ENCODE measurements around the gene PRRX2. TPM values are rescaled to one million over a fixed set of nuclear protein-coding genes. Genes with fewer than 3 reads are reported as not detected.

PRRX2 gene
- polyA plus RNA-seq, 6 donors from 2014 or later: not detected

- Mint-ChIP-seq H3K4me1 (peaks cover 0 to 4% (median 3%) of the 10 kb centered on the region in 3 donors), H3K9me3 (no peaks in the 10 kb centered on the region), H3K4me3 (no peak overlapping the region), H3K27ac (no peak overlapping the region), H3K27me3 (peaks cover 39 to 64% (median 49%) of the 10 kb centered on the region in 3 donors), H3K36me3 (peaks cover 0 to 5% of the 10 kb centered on the region in 2 donors)
- DNase-seq (no peak), ATAC-seq (ENCODE audit: low read depth in 2 of 2) (no peak)
Measured at GRCh38 chr9:129697656-129698253, 32.3 kb downstream of the PRRX2 start.

DNA sequence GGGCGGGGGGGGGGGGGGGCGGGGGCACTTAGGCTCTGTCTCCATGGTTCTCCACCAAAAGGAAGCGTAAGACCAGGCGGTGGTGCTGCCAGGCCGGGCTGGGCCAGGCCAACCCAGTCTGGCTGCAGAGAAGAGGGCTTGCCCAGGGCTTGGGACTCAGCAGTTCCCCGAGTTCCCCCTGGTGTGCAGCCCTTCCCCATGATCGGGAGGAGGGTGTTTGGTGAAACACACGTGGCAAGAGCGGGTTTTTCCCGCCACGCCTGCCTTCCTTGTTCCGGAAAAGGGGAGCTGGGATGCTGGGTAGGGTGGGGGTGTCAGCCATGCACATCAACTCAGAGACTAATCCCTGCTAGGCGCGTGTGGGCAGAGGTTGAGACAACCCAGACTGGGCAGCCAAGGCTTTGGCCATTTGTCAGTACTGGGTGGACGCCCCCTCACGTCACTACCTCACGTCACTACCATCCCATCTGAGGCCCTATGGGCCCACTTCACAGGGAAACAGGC lies 32.9 kb downstream of the PRRX2 start:
- no peak overlapping the region for H3K4me3 Mint-ChIP-seq

GRCh38 chr9:129701054-129701453 lies 35.6 kb downstream of the PRRX2 start:
- ATAC-seq (ENCODE audit: low read depth in 2 of 2): no peak
- peaks cover 0 to 4% (median 3%) of the 10 kb centered on the region in 3 donors for H3K4me1 Mint-ChIP-seq
- H3K4me3 Mint-ChIP-seq: no peak overlapping the region
- H3K27me3 Mint-ChIP-seq: peaks cover 24 to 52% (median 31%) of the 10 kb centered on the region in 3 donors
- H3K9me3 Mint-ChIP-seq: no peaks in the 10 kb centered on the region
- peaks cover 0 to 5% of the 10 kb centered on the region in 2 donors for H3K36me3 Mint-ChIP-seq
- DNase-seq: no peak
- H3K27ac Mint-ChIP-seq: no peak overlapping the region

More for the DNA sequence above, 32.9 kb downstream of the PRRX2 start:
- ATAC-seq (ENCODE audit: low read depth in 2 of 2) (no peak), DNase-seq (no peak)
- Mint-ChIP-seq H3K9me3 (no peaks in the 10 kb centered on the region), H3K36me3 (peaks cover 0 to 5% of the 10 kb centered on the region in 2 donors), H3K27me3 (peaks cover 39 to 68% (median 53%) of the 10 kb centered on the region in 3 donors), H3K4me1 (peaks cover 0 to 4% (median 3%) of the 10 kb centered on the region in 3 donors), H3K27ac (no peak overlapping the region)

DNA sequence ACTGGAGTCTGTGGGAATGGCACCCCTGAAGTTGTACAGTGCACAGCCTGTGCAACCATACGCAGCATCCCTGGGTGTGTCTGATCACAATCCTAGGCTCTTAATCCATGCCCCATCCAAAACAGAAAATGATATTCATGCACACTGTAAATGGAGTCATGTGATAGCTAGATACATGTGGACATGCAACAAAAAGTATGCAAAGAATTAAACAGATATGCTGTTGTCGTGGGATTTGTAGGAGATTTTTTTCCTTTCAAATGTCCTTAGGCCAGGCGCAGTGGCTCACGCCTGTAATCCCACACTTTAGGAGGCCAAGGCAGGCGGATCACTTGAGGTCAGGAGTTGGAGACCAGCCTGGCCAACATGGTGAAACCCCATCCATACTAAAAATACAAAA lies 36.1 kb downstream of the PRRX2 start:
- H3K36me3 Mint-ChIP-seq: peaks cover 0 to 5% of the 10 kb centered on the region in 2 donors
- ATAC-seq (ENCODE audit: low read depth in 2 of 2): no peak
- no peaks in the 10 kb centered on the region for H3K9me3 Mint-ChIP-seq
- H3K4me1 Mint-ChIP-seq: peaks cover 0 to 4% (median 3%) of the 10 kb centered on the region in 3 donors
- no peak for DNase-seq
- H3K27me3 Mint-ChIP-seq: peaks cover 24 to 49% (median 27%) of the 10 kb centered on the region in 3 donors
- no peak overlapping the region for H3K27ac Mint-ChIP-seq
- no peak overlapping the region for H3K4me3 Mint-ChIP-seq

- DNase-seq (no peak), ATAC-seq (ENCODE audit: low read depth in 2 of 2) (no peak)
- Mint-ChIP-seq H3K4me3 (no peak overlapping the region), H3K4me1 (no peaks in the 10 kb centered on the region), H3K9me3 (no peaks in the 10 kb centered on the region), H3K27me3 (peaks cover 19 to 43% (median 20%) of the 10 kb centered on the region in 3 donors), H3K27ac (no peak overlapping the region), H3K36me3 (no peaks in the 10 kb centered on the region)
Measured at GRCh38 chr9:129702589-129703520, 37.4 kb downstream of the PRRX2 start.

DNA sequence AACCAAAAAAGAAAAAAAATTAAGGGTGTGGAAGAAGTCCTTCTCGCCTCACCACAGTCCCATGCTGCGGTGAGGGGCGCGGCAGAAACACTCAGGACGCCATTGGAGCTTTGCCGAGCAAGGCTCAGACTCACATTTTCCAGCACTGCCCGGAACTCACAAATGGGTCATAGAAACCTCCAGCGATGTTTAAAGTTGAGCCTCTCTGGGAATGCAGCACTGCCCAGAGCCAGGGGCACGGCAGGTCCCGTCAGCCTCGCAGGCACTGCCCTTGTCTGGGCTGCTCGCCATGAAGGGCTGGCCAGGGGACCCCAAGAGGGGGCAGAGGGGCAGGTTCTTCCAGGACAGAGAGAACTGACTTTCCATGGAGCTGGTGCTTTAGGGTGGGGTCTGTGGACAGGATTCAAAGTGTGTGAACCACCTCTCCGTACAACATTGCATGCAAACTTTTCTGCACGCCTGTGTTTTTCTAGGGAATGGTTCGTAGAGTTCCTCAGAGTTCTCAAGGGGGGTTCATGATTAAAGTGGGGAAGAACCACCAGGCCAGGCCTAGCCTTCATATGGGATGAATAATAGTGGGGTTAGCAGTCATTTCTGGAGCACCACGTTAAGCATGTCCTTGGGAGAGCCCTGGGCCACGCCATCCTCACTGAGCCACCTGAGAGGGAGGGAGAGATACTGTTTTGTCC lies 38.4 kb downstream of the PRRX2 start:
- Mint-ChIP-seq H3K9me3 (no peaks in the 10 kb centered on the region), H3K27me3 (peaks cover 19 to 42% (median 20%) of the 10 kb centered on the region in 3 donors), H3K36me3 (no peaks in the 10 kb centered on the region), H3K27ac (no peak overlapping the region), H3K4me3 (no peak overlapping the region), H3K4me1 (no peaks in the 10 kb centered on the region)
- no peak for DNase-seq
- no peak for ATAC-seq (ENCODE audit: low read depth in 2 of 2)

DNA sequence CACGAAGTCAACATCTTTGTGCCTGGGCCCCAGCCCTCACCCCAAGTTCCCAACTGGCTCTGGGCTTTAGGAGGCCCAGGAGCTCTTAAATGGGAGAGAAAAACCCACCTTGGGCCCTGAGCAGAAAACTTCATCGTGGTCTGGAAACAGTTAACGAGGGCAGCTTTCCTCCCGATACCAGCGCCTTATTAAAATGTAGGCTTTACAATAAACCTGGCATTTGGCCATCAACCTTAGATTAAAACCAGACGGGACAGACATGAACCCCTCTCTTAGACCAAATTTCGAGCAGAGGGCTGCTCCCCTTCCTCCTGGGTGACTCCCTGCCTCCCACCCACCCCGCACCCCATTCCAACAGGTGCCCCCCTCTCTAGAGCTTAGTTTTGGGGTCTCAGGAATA lies 39.4 kb downstream of the PRRX2 start:
- H3K4me3 Mint-ChIP-seq: no peak overlapping the region
- no peaks in the 10 kb centered on the region for H3K4me1 Mint-ChIP-seq
- no peak overlapping the region for H3K27ac Mint-ChIP-seq
- ATAC-seq (ENCODE audit: low read depth in 2 of 2) (no peak), DNase-seq (no peak)
- H3K9me3 Mint-ChIP-seq: no peaks in the 10 kb centered on the region
- peaks cover 11 to 39% (median 22%) of the 10 kb centered on the region in 3 donors for H3K27me3 Mint-ChIP-seq
- no peaks in the 10 kb centered on the region for H3K36me3 Mint-ChIP-seq

- no peak overlapping the region for H3K4me3 Mint-ChIP-seq
- peaks cover 16 to 34% (median 16%) of the 10 kb centered on the region in 3 donors for H3K27me3 Mint-ChIP-seq
- no peak overlapping the region for H3K27ac Mint-ChIP-seq
- no peak for ATAC-seq (ENCODE audit: low read depth in 2 of 2)
- H3K4me1 Mint-ChIP-seq: peaks cover 0 to 4% (median 0%) of the 10 kb centered on the region in 3 donors
- DNase-seq: no peak
- H3K9me3 Mint-ChIP-seq: peaks cover 0 to 2% (median 0%) of the 10 kb centered on the region in 7 donors
- no peaks in the 10 kb centered on the region for H3K36me3 Mint-ChIP-seq
Measured at GRCh38 chr9:129708793-129709192, 43.3 kb downstream of the PRRX2 start.

DNA sequence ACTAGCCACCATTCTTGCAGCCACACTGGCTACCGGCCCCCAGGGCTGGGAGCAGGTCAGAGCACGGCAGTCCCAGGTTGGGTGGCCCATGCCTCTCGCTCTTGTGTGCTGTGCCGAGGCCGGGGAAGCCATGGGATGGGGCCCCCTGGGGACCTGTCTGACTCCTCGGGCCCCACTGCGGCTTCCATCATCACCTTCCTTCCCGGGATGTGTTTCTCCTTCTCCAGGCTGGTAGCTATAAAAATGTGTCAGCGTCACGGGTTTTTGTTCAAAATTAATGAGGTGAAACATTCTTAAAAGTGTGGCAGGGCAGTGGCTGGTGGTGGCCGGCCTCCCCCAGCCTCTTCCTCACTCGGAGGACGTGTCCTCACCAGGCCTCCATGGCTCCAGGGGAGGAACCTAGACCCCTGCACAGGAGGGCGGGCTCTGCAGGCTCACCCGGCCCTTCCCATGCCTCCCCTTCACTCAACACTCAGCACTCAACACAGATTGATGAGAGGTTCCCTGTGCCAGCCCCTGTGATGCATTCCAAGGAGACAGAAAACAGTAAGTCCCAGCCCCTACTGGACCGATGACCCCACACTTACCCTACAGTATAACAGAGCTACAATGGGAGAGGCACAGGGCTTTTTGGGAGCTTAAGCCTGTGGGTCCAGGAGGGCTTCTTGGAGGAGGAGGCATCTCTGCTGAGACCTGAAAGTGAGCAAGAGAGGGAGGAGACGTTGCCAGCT lies 44.2 kb downstream of the PRRX2 start:
- peaks cover 16 to 34% (median 16%) of the 10 kb centered on the region in 3 donors for H3K27me3 Mint-ChIP-seq
- no peak for DNase-seq
- H3K4me3 Mint-ChIP-seq: no peak overlapping the region
- H3K27ac Mint-ChIP-seq: no peak overlapping the region
- peaks cover 0 to 4% (median 0%) of the 10 kb centered on the region in 3 donors for H3K4me1 Mint-ChIP-seq
- no peak for ATAC-seq (ENCODE audit: low read depth in 2 of 2)
- H3K36me3 Mint-ChIP-seq: no peaks in the 10 kb centered on the region
- peaks cover 0 to 2% (median 0%) of the 10 kb centered on the region in 7 donors for H3K9me3 Mint-ChIP-seq

DNA sequence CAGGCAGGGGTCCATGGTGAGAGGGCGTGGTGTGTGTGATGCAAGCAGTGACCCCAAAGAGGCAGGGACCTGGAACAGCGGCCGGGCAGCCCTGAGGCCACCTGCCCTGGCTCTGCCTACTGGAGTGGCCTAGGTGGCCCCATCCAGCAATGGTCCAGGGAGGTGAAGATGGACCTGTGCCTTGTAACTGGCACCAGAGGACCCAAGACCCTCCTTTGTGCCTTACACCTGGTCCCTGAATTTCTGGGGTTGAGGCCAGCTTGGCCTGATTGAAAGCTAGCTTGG lies 44.7 kb downstream of the PRRX2 start:
- no peaks in the 10 kb centered on the region for H3K36me3 Mint-ChIP-seq
- H3K9me3 Mint-ChIP-seq: peaks cover 0 to 2% (median 0%) of the 10 kb centered on the region in 7 donors
- H3K4me1 Mint-ChIP-seq: peaks cover 0 to 4% (median 0%) of the 10 kb centered on the region in 3 donors
- DNase-seq (no peak), ATAC-seq (ENCODE audit: low read depth in 2 of 2) (no peak)
- no peak overlapping the region for H3K4me3 Mint-ChIP-seq
- H3K27ac Mint-ChIP-seq: no peak overlapping the region
- peaks cover 16 to 39% (median 21%) of the 10 kb centered on the region in 3 donors for H3K27me3 Mint-ChIP-seq

DNA sequence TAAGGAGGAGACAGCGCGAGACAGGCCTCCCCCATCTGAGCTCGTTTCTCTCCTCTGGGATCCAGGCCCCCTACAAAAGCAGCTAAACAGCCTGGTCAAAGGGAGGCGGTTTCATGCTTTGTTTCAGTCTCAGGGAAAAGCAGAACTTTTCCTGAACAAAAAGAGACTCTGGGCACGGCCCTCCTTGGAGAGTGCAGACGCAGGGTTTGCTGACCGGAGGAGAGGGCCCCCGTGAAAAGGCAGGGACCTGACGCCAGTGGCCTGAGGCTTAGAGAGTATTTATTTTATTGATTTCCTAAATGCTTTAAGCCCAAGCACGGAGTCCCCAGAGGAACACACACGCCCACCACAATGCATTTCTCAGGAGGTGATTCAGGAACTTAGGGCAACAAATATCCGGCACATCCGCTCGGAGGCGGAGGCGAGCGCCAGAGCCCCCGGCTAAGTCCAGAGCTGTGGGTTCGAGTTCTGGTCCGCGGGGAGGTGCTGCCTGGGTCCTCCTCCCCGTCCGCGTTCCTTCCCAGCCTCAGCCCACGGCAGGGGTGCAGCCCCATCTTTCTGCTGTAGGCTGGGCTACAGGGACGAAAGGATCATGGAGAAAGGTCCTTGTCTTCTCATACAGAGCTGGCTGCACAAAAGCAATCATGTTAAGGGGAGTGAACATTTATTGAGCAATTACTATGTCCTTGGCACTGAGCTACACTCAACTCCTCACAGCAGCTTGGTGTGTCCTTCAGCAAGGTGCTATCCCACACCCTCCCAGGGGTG lies 47.4 kb downstream of the PRRX2 start:
- Mint-ChIP-seq H3K27me3 (peaks cover 24 to 48% (median 40%) of the 10 kb centered on the region in 3 donors), H3K27ac (no peak overlapping the region), H3K36me3 (no peaks in the 10 kb centered on the region), H3K9me3 (peaks cover 0 to 2% (median 0%) of the 10 kb centered on the region in 7 donors), H3K4me1 (peaks cover 0 to 4% (median 0%) of the 10 kb centered on the region in 3 donors), H3K4me3 (no peak overlapping the region)
- DNase-seq: no peak
- no peak for ATAC-seq (ENCODE audit: low read depth in 2 of 2)

GRCh38 chr9:129713402-129713679 lies 47.9 kb downstream of the PRRX2 start:
- no peak for ATAC-seq (ENCODE audit: low read depth in 2 of 2)
- Mint-ChIP-seq H3K27me3 (peaks cover 21 to 45% (median 41%) of the 10 kb centered on the region in 3 donors), H3K4me3 (peak overlapping the region in 1 of 8 donors; percentile 54), H3K9me3 (peaks cover 0 to 2% (median 0%) of the 10 kb centered on the region in 7 donors), H3K4me1 (peaks cover 0 to 4% (median 0%) of the 10 kb centered on the region in 3 donors), H3K36me3 (no peaks in the 10 kb centered on the region), H3K27ac (no peak overlapping the region)
- DNase-seq: no peak

Measured in naive B cell (primary cell).